ENCODE data around the gene MMAB. TPM values are rescaled to one million over a fixed set of nuclear protein-coding genes. Genes with fewer than 3 reads are reported as not detected.

The MMAB gene
- total RNA-seq, 1 donor from 2014 or later, result 22.5 TPM

DNA sequence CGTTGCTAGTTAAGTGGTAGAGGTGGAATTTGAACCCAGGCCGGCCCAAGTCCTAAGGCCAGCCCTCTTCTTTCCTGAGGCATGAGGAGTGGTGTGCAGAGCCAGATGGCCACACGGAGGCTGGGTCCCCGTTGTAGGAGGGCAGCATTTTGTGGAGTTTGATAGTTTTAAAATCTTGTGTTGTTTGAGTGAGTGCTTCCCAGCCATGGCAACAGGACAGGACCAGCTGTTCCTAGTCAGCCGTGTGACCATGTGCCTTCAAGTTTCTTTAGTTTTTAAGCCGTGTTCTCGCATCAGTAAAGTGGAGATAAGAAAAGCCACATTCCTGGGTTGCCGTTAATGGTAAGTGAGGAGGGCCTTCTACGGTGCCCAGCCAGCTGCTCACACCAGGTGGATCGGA lies 51.5 kb downstream of the MMAB start:
- no peak for DNase-seq (ENCODE audit: extremely low read depth, low read depth, low spot score)

DNA sequence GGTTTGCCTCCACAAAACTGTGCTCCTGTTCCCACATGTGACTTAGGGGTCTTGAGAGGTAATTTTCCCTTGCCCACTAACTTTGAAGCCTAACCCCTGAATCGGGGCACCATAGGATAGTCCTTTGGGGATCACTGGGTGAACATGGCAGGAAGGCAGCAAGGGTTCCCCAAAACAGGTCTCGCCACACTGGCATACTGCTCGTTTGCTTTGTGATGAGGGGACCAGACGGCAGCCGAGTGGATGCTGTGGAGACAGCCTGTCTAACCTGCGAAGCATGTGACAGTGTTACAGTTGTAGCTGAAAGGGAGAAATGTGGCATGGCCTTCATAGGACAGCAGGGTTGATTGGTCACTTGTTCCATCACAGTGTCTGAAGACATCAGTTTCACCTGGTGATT lies 53.5 kb downstream of the MMAB start:
- DNase-seq (ENCODE audit: extremely low read depth, low read depth, low spot score), result no peak

DNA sequence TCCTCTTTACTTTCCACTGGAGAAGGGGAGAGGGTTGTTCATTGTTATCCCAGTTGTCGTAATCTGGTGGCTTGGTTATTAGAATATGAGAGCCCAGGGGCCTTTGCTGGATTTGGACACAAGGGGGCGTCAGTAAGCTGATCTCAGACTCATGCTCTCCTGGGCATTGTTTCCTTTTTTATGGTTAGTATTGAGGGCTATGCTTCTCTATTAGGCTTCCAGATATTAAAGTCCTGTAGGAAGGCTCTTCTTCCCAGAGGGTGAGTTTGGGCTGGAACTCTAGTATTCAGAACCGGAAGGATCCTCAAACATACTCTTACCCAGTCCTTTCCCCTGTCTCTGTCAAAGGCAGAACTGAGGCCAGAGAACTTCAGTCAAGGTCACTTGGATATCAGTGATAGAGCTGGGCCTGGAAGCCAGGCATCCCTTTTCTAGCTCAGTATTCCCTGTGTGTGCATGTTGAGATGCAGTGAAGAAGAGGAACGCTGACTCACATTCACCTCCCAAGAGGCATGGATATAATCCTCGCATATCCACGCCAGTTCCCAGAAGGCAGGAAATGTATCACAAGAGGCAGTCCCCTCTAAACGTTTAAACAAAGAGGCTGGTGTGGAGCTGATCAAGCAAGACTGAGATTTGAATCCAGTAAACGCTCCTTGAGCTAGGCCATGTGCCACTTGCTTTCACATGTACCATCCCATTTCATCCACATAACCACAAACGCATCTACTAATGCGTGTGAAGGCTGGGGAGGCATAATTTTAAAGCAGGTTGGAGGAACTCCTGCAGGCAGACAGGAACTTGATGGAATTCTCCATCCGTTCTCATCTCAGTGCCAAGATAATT lies 54.3 kb downstream of the MMAB start:
- DNase-seq (ENCODE audit: extremely low read depth, low read depth, low spot score), result peak; percentile 79

DNA sequence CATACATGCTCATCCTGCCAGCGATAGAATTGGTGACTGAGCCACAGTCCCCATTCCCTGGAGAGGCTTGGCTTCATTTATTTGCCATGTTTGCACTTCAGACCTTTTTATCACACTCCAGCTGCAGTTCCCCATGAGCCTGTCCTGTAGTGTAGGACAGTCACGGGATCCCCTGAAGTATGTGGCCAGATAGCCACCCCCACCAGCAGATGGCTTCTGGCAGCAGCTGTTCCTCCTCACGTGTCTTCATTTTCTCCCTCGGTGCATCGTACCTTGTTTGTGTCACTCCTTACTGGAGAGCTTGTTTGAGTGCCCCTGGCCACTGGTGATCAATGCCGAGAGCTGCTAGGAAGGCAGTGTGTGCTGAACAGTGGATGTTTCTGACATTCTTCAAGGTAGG lies 55.7 kb downstream of the MMAB start:
- no peak for DNase-seq (ENCODE audit: extremely low read depth, low read depth, low spot score)

DNA sequence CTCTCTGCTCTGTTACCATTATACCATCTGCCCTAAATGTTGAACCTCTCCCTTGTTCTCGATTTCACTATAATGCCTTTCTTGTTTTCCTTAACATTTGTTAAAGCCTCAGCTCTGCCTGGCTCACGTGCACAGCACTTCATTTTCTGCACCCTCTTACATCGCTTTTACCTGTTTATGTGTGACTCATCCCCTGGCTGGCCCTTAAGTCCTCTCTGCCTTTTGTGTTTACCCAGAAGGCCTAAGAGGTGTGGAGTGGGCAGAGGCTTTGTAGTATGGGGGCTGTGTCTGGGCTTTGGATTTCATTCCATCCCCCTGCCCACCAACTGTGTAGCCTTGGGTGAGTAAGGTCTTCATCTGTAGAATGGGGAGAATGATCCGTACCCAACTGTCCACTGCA lies 59.3 kb downstream of the MMAB start:
- DNase-seq (ENCODE audit: extremely low read depth, low read depth, low spot score), result no peak

DNA sequence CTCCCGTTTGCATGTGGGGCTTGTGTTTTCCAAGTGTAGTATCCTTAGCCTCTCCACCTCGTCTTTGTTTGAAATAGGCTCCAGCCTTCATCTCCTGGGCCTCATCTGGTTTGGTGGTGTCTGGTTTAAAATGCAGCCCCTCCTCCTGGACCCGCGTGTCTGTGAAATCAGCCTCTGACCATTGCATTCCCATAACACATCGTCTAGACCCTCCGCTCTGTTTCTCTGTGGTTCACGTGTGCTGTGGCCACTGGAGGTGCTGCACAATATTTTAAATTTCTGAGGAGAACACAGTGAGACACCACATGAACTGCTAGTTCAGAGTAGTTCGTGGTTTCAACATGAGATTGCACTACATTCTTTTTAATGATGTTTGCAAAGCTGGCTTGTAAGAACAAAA lies 60.3 kb downstream of the MMAB start:
- DNase-seq (ENCODE audit: extremely low read depth, low read depth, low spot score), result no peak

DNA sequence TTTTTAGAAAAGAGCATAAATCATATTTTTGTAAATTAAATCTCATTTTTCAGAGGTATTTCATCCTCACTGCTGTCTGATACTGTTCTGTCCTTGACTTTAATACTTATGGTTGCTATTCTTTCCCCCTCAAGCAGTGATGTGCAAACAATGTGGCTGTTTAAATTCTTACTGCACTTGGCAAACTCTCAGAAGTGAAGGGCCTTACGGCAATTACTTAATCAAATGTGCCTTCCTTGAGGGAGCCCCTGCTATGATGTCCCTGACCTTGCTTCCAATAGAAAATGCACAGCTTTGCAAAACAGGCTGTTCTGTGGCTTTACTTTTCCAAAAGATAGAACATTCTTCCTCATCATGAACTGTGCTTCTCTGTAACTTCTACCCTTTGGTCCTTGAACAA lies 60.7 kb downstream of the MMAB start:
- no peak for DNase-seq (ENCODE audit: extremely low read depth, low read depth, low spot score)

DNA sequence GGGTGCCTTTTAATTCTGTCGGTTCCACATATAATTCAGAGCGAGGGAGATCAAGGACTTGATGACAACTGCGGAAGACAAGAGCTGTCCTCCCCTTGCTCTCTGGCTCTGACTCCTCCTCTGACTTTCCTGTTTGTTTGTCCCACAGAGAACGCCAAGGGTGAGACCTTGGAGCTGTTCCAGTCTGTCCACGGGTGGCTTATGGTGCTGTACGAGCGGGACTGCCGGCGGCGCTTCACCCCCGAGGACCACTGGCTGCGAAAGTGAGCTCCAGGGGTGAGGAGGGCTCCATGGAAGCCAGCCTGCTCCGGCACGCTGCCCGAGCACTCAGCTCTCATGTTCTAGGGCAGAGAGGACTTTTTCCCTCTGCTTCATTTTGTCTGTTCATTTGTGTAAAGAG lies 63.1 kb downstream of the MMAB start:
- no peak for DNase-seq (ENCODE audit: extremely low read depth, low read depth, low spot score)

DNA sequence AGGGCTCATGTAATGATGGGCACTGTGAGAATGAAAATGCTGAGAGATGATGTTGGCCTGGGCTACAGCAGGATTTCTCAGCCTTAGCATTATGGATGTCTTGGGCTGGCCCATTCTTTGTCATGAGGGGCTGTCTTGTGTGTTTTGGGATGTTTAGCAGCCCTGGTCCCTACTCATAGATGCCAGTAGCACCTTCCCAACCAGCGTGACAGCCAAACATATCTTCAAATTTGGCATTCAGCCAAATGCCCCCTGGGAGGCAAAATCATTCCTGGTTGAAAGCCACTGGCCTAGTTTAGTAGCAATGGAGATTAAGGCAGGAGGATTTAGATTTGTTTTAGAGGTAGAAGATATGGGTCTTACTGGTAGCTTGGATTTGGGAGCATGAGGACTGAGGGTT lies 69.2 kb downstream of the MMAB start:
- no peak for DNase-seq (ENCODE audit: extremely low read depth, low read depth, low spot score)

Other genes with a start within 250 kb of the MMAB start
- not detected in 2 replicates for gene MYO1H, start 225.6 kb downstream of the MMAB start, total RNA-seq
- gene KCTD10, start 96.2 kb downstream of the MMAB start, total RNA-seq, result 67.3 and 86.2 TPM in 2 replicates
- gene UBE3B, start 95.9 kb downstream of the MMAB start, total RNA-seq, result 59.6 and 68.2 TPM in 2 replicates
- gene MVK, start 290 bp upstream of the MMAB start, total RNA-seq, result 12.0 and 21.0 TPM in 2 replicates
- 0.99 and 1.0 TPM in 2 replicates for gene FAM222A, start 140.3 kb upstream of the MMAB start, total RNA-seq